ENCODE results near the gene ITGA11. TPM values are rescaled to one million over a fixed set of nuclear protein-coding genes. Genes with fewer than 3 reads are reported as not detected.

The ITGA11 gene, protein sequence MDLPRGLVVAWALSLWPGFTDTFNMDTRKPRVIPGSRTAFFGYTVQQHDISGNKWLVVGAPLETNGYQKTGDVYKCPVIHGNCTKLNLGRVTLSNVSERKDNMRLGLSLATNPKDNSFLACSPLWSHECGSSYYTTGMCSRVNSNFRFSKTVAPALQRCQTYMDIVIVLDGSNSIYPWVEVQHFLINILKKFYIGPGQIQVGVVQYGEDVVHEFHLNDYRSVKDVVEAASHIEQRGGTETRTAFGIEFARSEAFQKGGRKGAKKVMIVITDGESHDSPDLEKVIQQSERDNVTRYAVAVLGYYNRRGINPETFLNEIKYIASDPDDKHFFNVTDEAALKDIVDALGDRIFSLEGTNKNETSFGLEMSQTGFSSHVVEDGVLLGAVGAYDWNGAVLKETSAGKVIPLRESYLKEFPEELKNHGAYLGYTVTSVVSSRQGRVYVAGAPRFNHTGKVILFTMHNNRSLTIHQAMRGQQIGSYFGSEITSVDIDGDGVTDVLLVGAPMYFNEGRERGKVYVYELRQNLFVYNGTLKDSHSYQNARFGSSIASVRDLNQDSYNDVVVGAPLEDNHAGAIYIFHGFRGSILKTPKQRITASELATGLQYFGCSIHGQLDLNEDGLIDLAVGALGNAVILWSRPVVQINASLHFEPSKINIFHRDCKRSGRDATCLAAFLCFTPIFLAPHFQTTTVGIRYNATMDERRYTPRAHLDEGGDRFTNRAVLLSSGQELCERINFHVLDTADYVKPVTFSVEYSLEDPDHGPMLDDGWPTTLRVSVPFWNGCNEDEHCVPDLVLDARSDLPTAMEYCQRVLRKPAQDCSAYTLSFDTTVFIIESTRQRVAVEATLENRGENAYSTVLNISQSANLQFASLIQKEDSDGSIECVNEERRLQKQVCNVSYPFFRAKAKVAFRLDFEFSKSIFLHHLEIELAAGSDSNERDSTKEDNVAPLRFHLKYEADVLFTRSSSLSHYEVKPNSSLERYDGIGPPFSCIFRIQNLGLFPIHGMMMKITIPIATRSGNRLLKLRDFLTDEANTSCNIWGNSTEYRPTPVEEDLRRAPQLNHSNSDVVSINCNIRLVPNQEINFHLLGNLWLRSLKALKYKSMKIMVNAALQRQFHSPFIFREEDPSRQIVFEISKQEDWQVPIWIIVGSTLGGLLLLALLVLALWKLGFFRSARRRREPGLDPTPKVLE
- total RNA-seq: not detected
- not detected for total RNA-seq (2013)

DNA sequence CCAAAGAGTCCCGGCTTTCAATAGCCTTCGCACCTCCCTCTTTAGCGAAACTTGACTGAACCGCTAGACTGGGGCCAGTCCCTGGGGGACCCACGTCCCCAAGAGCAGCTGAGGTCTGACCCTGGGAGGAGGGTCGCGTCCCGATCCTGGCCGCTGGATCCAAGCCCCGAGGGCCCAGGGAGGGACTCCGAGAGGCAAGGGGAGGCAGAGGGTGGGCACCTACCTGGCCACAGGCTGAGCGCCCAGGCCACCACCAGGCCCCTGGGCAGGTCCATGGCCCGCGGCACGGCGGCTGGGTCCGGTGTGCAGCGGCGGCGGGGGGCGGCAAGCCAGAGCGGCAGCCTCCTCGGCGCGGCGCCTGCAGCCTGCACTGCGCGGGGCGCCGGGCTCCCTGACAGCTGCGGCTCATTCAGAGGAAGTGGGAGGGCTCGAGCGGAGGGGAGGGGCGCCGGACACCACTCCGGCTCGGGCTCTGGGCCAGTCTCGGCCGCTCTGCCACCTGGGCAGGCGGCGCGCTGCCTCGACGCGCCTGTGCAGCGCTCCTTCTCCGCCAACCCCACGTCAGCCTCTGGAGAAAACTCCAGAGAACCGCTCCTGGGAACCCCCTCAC is at the start of gene ITGA11:
Gene ITGA11 (minus strand): TSS at position 372 of the 610 bp plus-strand sequence. CDS start 97 bp downstream, at position 275.
- DNase-seq (no peak), ATAC-seq (peak in 1 of 3 donors; percentile 40)
- Mint-ChIP-seq H3K4me1 (no peaks in the 10 kb centered on the region), H3K4me3 (no peak within 1 kb of the TSS), H3K9me3 (no peaks in the 10 kb centered on the region), H3K27me3 (ENCODE audit: low read depth in 2 of 2) (peaks cover 36 to 65% of the 10 kb centered on the region in 2 donors), H3K36me3 (no peaks in the 10 kb centered on the region), H3K27ac (no peak within 1 kb of the TSS)
- no peak within 1 kb of the TSS for H3K4me3 ChIP-seq (ENCODE audit: low read length)
- peaks cover 5% of the 10 kb centered on the region for H3K27me3 ChIP-seq (ENCODE audit: control insufficient read depth, insufficient read depth, low read length)
- 1% methylated on average over 49 of the region's 49 CpGs for WGBS (ENCODE audit: insufficient coverage)
- no peaks in the 10 kb centered on the region for H3K36me3 ChIP-seq (ENCODE audit: control insufficient read depth, insufficient read depth, low read length)
- no peak within 1 kb of the TSS for H3K27ac ChIP-seq (ENCODE audit: low read length)
- intact Hi-C loops (cut with micrococcal nuclease): no loop called here
- TF ChIP-seq, protein P1, sequence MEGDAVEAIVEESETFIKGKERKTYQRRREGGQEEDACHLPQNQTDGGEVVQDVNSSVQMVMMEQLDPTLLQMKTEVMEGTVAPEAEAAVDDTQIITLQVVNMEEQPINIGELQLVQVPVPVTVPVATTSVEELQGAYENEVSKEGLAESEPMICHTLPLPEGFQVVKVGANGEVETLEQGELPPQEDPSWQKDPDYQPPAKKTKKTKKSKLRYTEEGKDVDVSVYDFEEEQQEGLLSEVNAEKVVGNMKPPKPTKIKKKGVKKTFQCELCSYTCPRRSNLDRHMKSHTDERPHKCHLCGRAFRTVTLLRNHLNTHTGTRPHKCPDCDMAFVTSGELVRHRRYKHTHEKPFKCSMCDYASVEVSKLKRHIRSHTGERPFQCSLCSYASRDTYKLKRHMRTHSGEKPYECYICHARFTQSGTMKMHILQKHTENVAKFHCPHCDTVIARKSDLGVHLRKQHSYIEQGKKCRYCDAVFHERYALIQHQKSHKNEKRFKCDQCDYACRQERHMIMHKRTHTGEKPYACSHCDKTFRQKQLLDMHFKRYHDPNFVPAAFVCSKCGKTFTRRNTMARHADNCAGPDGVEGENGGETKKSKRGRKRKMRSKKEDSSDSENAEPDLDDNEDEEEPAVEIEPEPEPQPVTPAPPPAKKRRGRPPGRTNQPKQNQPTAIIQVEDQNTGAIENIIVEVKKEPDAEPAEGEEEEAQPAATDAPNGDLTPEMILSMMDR (IDR thresholded peaks at IDR 0.05): no peak
- peaks cover 5% of the 10 kb centered on the region for H3K4me1 ChIP-seq (ENCODE audit: control insufficient read depth, insufficient read depth, low read length)
- H3K9me3 ChIP-seq (ENCODE audit: control insufficient read depth, insufficient read depth, low read length): no peaks in the 10 kb centered on the region

DNA sequence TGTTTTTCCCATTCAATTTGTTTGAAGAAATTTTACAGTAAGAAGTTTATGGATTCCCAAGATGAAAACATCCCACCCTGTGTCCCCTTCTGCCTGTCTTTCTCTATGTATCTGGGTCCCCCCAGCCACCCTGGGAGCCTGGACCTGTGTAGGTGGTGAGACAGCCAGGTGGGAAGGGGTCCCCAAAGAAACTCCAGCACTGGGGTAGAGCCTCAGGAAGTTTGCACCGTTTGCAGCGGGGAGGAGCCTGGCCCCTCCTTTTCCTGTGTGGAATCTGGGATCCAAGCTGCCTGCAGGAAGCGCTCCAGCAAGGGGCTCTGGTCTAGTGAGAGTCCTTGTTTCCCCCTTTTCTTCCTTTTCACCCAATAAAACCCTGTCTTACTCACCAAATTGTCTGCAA is 49.4 kb upstream of the ITGA11 start:
- Mint-ChIP-seq H3K4me3 (no peak overlapping the region), H3K27ac (no peak overlapping the region), H3K27me3 (ENCODE audit: low read depth in 2 of 2) (peaks cover 13 to 38% of the 10 kb centered on the region in 2 donors), H3K9me3 (no peaks in the 10 kb centered on the region), H3K4me1 (no peaks in the 10 kb centered on the region), H3K36me3 (no peaks in the 10 kb centered on the region)
- intact Hi-C loops (cut with micrococcal nuclease): no loop called here
- Histone ChIP-seq H3K36me3 (ENCODE audit: control insufficient read depth, insufficient read depth, low read length) (no peaks in the 10 kb centered on the region), H3K4me3 (ENCODE audit: low read length) (no peak overlapping the region), H3K4me1 (ENCODE audit: control insufficient read depth, insufficient read depth, low read length) (no peaks in the 10 kb centered on the region), H3K27ac (ENCODE audit: low read length) (no peak overlapping the region), H3K9me3 (ENCODE audit: control insufficient read depth, insufficient read depth, low read length) (no peaks in the 10 kb centered on the region), H3K27me3 (ENCODE audit: control insufficient read depth, insufficient read depth, low read length) (peaks cover 2% of the 10 kb centered on the region)
- TF ChIP-seq, protein P1 (IDR thresholded peaks at IDR 0.05): no peak
- no peak for DNase-seq
- ATAC-seq: no peak
- 65% methylated on average over 3 of the region's 3 CpGs for WGBS (ENCODE audit: insufficient coverage)

DNA sequence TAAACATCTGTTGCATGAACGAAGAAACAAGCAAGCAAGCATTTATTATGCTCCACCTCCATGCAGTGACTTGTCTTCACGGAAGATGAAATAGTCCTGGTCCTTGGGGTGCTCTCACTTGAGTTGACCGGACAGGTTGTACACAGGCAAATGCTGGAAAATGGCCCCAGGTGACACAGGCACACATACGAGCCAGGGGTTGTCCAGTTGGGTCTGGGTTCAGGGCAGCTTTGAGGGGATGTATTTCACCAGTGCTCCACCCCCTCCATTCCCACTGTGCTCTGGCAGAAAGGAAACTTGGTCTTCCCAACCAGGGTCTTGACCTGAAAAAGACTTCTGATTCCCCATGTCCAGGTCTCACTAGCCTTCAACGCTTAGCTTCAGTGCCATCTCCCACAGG is 48.3 kb upstream of the ITGA11 start:
- peaks cover 2% of the 10 kb centered on the region for H3K27me3 ChIP-seq (ENCODE audit: control insufficient read depth, insufficient read depth, low read length)
- no peaks in the 10 kb centered on the region for H3K4me1 ChIP-seq (ENCODE audit: control insufficient read depth, insufficient read depth, low read length)
- Mint-ChIP-seq H3K36me3 (no peaks in the 10 kb centered on the region), H3K4me3 (no peak overlapping the region), H3K9me3 (no peaks in the 10 kb centered on the region), H3K27ac (no peak overlapping the region), H3K27me3 (ENCODE audit: low read depth in 2 of 2) (peaks cover 12 to 46% of the 10 kb centered on the region in 2 donors), H3K4me1 (no peaks in the 10 kb centered on the region)
- no peaks in the 10 kb centered on the region for H3K9me3 ChIP-seq (ENCODE audit: control insufficient read depth, insufficient read depth, low read length)
- ATAC-seq (no peak), DNase-seq (no peak)
- WGBS (ENCODE audit: insufficient coverage): 95% methylated on average over 5 of the region's 5 CpGs
- intact Hi-C loops (cut with micrococcal nuclease): no loop called here
- TF ChIP-seq, protein P1 (IDR thresholded peaks at IDR 0.05): no peak
- H3K4me3 ChIP-seq (ENCODE audit: low read length): no peak overlapping the region
- H3K27ac ChIP-seq (ENCODE audit: low read length): no peak overlapping the region
- no peaks in the 10 kb centered on the region for H3K36me3 ChIP-seq (ENCODE audit: control insufficient read depth, insufficient read depth, low read length)

Data from natural killer cell (primary cell).